GM10266 (cell line): ENCODE measurements around the gene ANKS1B.

ENCODE experiments used
- DNase-seq: peaks from one replicate; pipeline ENCODE4 v3.0.0; 2012; ENCODE audit errors: extremely low spot score
- TF ChIP-seq, protein P1 (sequence below): IDR thresholded peaks from 2 replicates; pipeline ENCODE4 v1.5.1; 2012; ENCODE audit warnings: mild to moderate bottlenecking, low read depth; ENCODE audit not compliant: control insufficient read depth, insufficient read depth; ENCODE audit errors: missing control alignments

ANKS1B gene

DNA sequence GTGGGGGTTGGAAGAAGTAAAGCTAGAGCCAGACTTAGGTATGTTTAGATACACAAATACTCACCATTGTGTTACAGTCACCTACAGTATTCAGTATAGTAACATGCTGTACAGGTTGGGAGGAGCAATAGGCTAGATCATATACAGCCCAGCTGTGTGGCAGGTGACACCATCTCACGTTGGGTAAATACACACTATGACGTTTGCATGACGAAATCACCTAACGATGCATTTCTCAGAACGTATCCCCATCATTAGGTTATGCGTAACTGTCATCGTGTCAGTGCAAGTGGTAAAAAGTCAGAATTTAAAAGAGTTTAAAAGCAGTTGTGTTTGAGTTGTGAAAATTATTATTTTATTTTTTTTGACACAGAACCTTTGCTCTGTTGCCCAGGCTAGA lies 1172.5 kb downstream of the ANKS1B start:
- DNase-seq = no peak
- TF ChIP-seq, protein P1, sequence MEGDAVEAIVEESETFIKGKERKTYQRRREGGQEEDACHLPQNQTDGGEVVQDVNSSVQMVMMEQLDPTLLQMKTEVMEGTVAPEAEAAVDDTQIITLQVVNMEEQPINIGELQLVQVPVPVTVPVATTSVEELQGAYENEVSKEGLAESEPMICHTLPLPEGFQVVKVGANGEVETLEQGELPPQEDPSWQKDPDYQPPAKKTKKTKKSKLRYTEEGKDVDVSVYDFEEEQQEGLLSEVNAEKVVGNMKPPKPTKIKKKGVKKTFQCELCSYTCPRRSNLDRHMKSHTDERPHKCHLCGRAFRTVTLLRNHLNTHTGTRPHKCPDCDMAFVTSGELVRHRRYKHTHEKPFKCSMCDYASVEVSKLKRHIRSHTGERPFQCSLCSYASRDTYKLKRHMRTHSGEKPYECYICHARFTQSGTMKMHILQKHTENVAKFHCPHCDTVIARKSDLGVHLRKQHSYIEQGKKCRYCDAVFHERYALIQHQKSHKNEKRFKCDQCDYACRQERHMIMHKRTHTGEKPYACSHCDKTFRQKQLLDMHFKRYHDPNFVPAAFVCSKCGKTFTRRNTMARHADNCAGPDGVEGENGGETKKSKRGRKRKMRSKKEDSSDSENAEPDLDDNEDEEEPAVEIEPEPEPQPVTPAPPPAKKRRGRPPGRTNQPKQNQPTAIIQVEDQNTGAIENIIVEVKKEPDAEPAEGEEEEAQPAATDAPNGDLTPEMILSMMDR = no peak

DNA sequence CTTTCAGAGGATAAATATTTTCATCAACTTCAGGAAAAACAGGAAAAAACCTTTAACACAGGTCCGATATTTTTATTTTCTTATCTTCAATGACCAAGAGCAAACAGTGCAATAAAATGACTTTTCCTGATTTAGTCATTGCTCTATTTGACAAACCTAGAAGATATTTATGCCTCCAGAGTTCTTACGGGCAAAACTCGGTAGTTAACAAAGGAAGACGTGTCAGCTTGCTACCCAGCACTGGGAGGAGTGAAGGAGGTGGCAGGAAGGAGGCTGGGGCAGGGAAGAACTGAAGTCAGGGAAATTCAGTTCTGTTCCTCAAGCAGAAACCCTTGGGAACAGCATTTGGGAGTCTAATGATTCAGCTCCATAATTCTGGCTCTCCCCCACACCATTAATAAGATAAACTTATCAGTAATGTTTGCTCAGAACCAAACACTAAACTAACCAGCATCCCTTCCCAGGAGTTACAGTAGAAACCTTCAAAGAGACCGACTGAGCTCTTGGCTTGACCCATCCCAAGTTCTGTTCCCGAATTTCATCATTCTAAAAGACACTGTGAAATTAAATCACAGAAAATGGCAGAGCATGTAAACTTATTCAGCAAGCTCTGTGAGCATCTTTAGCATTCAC lies 1176.4 kb downstream of the ANKS1B start:
- TF ChIP-seq, protein P1 = no peak
- DNase-seq = no peak

DNA sequence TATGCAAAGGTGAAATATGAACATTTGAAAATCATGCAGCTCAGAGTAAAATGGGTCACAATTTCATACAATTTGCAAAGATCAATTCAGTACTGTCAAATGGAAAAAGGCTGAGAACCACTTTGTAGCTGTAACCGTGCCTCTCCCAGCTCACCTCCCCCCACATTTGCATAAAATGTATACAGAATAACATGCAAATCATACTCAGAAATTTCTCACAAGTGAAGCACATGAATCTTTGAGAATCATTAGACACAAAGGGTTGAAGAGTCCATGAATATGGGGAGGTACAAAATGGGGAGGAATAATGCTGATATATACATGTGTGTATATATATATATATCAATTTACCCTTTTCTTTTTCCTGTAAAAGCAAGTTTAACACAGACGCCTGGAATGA lies 1177.5 kb downstream of the ANKS1B start:
- DNase-seq = no peak
- TF ChIP-seq, protein P1 = no peak

DNA sequence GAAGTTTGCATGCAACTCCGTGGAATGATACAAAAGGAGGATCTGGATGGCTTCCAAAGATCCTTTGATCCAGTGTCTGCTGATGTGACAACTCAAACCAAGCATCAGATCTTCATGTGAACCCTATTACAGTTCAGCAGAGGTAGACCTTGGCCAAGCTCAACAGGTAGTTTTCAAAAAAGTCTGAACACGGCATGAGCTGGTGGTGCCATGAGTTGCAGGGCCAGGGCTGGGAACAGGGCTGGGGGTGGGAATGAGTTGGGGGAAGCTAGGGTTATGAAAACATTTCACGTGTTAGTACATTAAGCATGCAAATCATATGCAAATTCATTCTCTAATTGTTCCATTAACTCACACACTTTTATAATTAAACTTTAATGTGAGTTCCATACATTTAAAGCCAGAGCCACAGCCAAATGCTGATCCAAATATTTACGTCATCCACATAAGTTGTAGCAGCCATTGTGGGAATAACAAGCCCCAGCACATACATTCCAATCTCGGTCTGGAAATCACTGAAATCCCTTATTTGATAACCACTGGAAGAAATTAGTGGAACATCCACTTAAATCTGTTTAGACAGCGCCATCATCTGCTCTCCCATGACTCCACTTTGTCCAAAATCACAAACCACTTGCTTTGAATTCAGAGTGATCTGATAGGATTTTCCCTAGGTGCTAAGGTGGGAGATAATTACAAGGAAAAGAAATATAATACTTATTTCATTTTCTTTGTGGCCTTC lies 1181.1 kb downstream of the ANKS1B start:
- TF ChIP-seq, protein P1 = no peak
- DNase-seq = no peak

DNA sequence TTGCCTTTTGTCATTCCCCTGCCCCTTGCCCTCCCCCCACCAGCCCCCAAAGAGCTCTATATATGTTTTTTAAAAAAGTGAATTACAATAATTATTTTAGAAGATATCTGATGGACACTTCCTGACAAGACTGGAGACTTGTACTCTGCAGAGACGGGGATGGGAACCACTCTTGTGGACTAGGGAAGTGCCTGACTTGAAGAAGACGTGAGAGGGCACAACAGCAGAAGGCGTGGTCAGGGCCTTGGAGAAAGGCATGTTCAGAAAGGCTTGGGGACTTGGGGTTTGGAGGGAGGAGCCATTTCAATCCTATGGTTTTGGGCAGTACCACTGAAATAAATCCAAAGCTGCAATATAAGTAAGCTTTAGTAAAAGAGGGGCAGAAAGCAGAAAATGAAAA lies 1184.9 kb downstream of the ANKS1B start:
- TF ChIP-seq, protein P1 = no peak
- no peak for DNase-seq

DNA sequence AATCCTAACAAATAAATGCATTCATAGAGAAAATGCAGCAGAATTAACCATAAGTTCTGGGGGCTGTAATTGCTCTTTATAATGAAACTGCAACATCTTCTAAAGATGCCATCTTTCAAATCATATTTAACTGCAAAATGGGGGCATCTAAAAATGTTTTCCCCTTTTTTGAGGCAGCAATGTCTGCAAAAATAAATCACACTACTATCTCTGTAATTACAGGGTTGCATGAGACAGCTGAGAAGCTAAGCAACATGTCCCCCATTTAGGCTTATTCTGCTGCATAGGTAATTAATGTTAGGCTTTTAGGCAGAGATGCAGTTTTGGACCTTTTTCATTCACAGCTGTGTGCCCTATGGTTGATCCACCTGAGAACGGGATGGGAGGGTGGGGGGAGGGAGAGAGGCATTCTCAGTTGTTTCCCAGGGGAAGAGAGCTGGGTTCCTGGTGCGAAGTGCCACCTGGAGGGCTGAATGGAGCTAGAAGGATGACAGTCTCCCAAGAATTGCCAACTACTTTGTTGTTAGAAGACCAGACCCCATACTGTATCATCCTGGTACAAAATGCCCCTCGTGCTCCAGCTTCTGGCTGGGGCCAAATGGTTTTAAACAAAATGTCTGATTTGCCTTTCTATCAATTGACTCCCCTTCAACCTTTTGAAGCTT lies 1185.5 kb downstream of the ANKS1B start:
- DNase-seq = no peak
- TF ChIP-seq, protein P1 = no peak

DNA sequence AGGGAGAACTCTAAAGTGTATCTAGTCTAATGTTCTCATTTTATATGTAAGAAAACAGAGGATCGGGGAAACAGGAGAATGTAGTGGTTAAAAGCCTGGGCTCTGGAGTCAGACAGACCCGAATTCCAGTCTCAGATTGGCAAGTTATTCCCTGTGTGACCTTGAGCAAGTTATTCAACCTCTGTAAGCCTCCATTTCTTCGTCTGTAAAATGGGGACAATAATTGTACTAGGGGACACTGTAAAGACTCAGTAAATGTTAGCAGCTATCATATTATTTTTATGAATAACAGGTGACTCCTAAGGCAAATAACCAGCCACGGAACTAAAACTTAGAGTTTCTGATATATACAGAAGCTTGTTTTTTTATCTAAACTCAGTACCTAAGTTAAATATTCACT lies 1187.5 kb downstream of the ANKS1B start:
- no peak for DNase-seq
- TF ChIP-seq, protein P1 = no peak
